Fibroblast of lung (primary cell): ENCODE measurements around the gene CERKL. TPM values are rescaled to one million over a fixed set of nuclear protein-coding genes. Genes with fewer than 3 reads are reported as not detected.

Experiments used
- DNase-seq, 2 donors: peaks; one replicate each; pipeline versions ENCODE4 v3.0.0 to v3.0.0-alpha.2; 2010; ENCODE audit warnings: low read depth in 2 of 2
- H2AFZ ChIP-seq: 2 replicates; pipeline ENCODE4 v1.5.1; 2012; ENCODE audit warnings: low read length, control low read depth, inconsistent platforms
- H3K27ac ChIP-seq: 2 replicates; pipeline ENCODE4 v1.5.1; 2011; ENCODE audit warnings: low read length, control low read depth; ENCODE audit not compliant: insufficient read depth
- H3K27me3 ChIP-seq: 2 replicates; pipeline ENCODE4 v1.5.1; 2011; ENCODE audit warnings: mild to moderate bottlenecking, low read length; ENCODE audit not compliant: control insufficient read depth, insufficient read depth
- H3K36me3 ChIP-seq: 2 replicates; pipeline ENCODE4 v1.5.1; 2011; ENCODE audit warnings: low read length; ENCODE audit not compliant: control insufficient read depth, insufficient read depth
- H3K4me1 ChIP-seq: 2 replicates; pipeline ENCODE4 v1.5.1; 2011; ENCODE audit warnings: low read length; ENCODE audit not compliant: control insufficient read depth, insufficient read depth; ENCODE audit errors: extremely low read depth
- H3K4me2 ChIP-seq: 2 replicates; pipeline ENCODE4 v1.5.1; 2011; ENCODE audit warnings: low read length, control low read depth; ENCODE audit not compliant: insufficient read depth; ENCODE audit errors: extremely low read depth
- H3K4me3 ChIP-seq, 4 experiments: fragments of 200-600 bp in 1 of 4; sonication (generic) in 1 of 4; replicated peaks in 1 of 4; 2 replicates each; pipeline ENCODE4 v1.5.1; 2011 to 2016; ENCODE audit warnings: low read length in 4 of 4, low read depth in 3 of 4, mild to moderate bottlenecking in 3 of 4, control low read depth in 2 of 4, inconsistent platforms in 1 of 4, mixed read lengths in 1 of 4; ENCODE audit not compliant: insufficient read depth in 1 of 4; ENCODE audit errors: control extremely low read depth in 1 of 4
- H3K79me2 ChIP-seq: 2 replicates; pipeline ENCODE4 v1.5.1; 2012; ENCODE audit warnings: mild to moderate bottlenecking, low read length, inconsistent platforms; ENCODE audit not compliant: control insufficient read depth, insufficient read depth
- H3K9ac ChIP-seq: 2 replicates; pipeline ENCODE4 v1.5.1; 2011; ENCODE audit warnings: mild to moderate bottlenecking, low read length, control low read depth; ENCODE audit not compliant: insufficient read depth
- H3K9me3 ChIP-seq: 2 replicates; pipeline ENCODE4 v1.5.1; 2012; ENCODE audit warnings: low read depth, low read length; ENCODE audit not compliant: control insufficient read depth, insufficient read depth
- H4K20me1 ChIP-seq: 2 replicates; pipeline ENCODE4 v1.5.1; 2011; ENCODE audit warnings: low read length; ENCODE audit not compliant: control insufficient read depth, insufficient read depth; ENCODE audit errors: extremely low read depth
- EZH2 ChIP-seq: IDR thresholded peaks from 2 replicates; pipeline ENCODE4 v1.5.1; 2012; ENCODE audit warnings: low read length, control low read depth, mild to moderate bottlenecking; ENCODE audit errors: missing control alignments
- polyA plus RNA-seq, 2 donors: library from polyadenylated mRNA; depleted of rRNA in 1 of 2; stranded (reverse) in 1 of 2; unstranded in 1 of 2; fragments of >200 nt; gene quantifications; 2 replicates each; pipeline ENCODE4 v1.2.1, GENCODE V29; 2011 to 2012; ENCODE audit warnings: missing spikeins in 1 of 2
- total RNA-seq: library from RNA; depleted of rRNA; stranded (reverse); fragments of >200 nt; gene quantifications from 2 replicates; pipeline ENCODE4 v1.2.1, GENCODE V29; 2014
- TF ChIP-seq, protein P1 (sequence below), 2 donors: IDR thresholded peaks in 1 of 2; conservative IDR thresholded peaks in 1 of 2; 1 replicate in 1 of 2; 2 replicates in 1 of 2; pipeline ENCODE4 v1.5.1; 2011 to 2012; ENCODE audit warnings: low read length in 2 of 2, control low read depth in 1 of 2, inconsistent platforms in 1 of 2, low read depth in 1 of 2, mild to moderate bottlenecking in 1 of 2

Gene CERKL
- total and polyA plus RNA-seq, 2 donors (not counting 1 experiment from before 2014, with no cell fraction given): 0.17 TPM; not detected in 1

DNA sequence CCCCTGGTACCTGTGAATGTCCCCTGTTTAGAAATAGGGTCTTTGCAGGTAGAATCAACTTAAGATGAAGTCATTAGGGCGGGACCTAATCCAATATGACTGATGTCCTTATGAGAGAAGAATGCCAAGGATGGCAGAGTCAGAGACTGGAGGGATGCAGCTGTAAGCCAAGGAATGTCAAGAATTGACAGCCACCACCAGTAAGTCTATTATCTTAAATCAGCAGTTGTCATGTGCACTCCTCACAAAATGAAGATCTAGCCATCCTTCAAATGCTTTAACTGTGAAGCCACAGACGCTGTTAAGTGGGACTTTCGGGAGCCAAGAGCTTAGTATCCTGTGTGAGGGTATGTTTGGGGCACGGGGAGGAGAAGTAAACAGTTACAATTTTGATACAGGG, 116.5 kb downstream of the CERKL start:
- Histone ChIP-seq H3K27ac (no peak overlapping the region), H3K79me2 (no peaks in the 10 kb centered on the region), H3K4me3 (no peak overlapping the region), H3K4me1 (no peaks in the 10 kb centered on the region), H4K20me1 (no peaks in the 10 kb centered on the region), H3K36me3 (no peaks in the 10 kb centered on the region), H3K9me3 (no peaks in the 10 kb centered on the region), H3K27me3 (no peaks in the 10 kb centered on the region), H3K9ac (no peak overlapping the region), H2AFZ (no peak overlapping the region), H3K4me2 (no peak overlapping the region)
- TF ChIP-seq EZH2: no peak
- TF ChIP-seq, protein P1, sequence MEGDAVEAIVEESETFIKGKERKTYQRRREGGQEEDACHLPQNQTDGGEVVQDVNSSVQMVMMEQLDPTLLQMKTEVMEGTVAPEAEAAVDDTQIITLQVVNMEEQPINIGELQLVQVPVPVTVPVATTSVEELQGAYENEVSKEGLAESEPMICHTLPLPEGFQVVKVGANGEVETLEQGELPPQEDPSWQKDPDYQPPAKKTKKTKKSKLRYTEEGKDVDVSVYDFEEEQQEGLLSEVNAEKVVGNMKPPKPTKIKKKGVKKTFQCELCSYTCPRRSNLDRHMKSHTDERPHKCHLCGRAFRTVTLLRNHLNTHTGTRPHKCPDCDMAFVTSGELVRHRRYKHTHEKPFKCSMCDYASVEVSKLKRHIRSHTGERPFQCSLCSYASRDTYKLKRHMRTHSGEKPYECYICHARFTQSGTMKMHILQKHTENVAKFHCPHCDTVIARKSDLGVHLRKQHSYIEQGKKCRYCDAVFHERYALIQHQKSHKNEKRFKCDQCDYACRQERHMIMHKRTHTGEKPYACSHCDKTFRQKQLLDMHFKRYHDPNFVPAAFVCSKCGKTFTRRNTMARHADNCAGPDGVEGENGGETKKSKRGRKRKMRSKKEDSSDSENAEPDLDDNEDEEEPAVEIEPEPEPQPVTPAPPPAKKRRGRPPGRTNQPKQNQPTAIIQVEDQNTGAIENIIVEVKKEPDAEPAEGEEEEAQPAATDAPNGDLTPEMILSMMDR (conservative IDR thresholded peaks at IDR 0.05 in 1 of 2, IDR thresholded peaks at IDR 0.05 in 1 of 2; ENCODE audit: low read depth in 1 of 2, low read length in 2 of 2): no peak
- no peak for DNase-seq

GRCh38 chr2:181536730-181537129, 120.2 kb downstream of the CERKL start:
- Histone ChIP-seq H3K9ac (no peak overlapping the region), H3K4me3 (no peak overlapping the region), H4K20me1 (no peaks in the 10 kb centered on the region), H3K4me1 (no peaks in the 10 kb centered on the region), H3K27ac (no peak overlapping the region), H3K9me3 (no peaks in the 10 kb centered on the region), H2AFZ (no peak overlapping the region), H3K27me3 (no peaks in the 10 kb centered on the region), H3K36me3 (no peaks in the 10 kb centered on the region), H3K4me2 (no peak overlapping the region), H3K79me2 (no peaks in the 10 kb centered on the region)
- TF ChIP-seq, protein P1 (conservative IDR thresholded peaks at IDR 0.05 in 1 of 2, IDR thresholded peaks at IDR 0.05 in 1 of 2; ENCODE audit: low read depth in 1 of 2, low read length in 2 of 2): no peak
- TF ChIP-seq EZH2: no peak
- DNase-seq: no peak

- H3K27me3 ChIP-seq: no peaks in the 10 kb centered on the region
Observed at GRCh38 chr2:181528441-181528840, 128.5 kb downstream of the CERKL start.

More at GRCh38 chr2:181528441-181528840, 128.5 kb downstream of the CERKL start:
- TF ChIP-seq, protein P1 (conservative IDR thresholded peaks at IDR 0.05 in 1 of 2, IDR thresholded peaks at IDR 0.05 in 1 of 2; ENCODE audit: low read depth in 1 of 2, low read length in 2 of 2): no peak
- TF ChIP-seq EZH2: no peak
- H3K4me1 ChIP-seq: no peaks in the 10 kb centered on the region
- no peak overlapping the region for H3K4me3 ChIP-seq
- no peaks in the 10 kb centered on the region for H3K79me2 ChIP-seq
- no peaks in the 10 kb centered on the region for H3K9me3 ChIP-seq
- H2AFZ ChIP-seq: no peak overlapping the region
- no peaks in the 10 kb centered on the region for H4K20me1 ChIP-seq
- H3K27ac ChIP-seq: no peak overlapping the region
- no peaks in the 10 kb centered on the region for H3K36me3 ChIP-seq
- H3K9ac ChIP-seq: no peak overlapping the region
- DNase-seq: no peak
- H3K4me2 ChIP-seq: no peak overlapping the region
